Panc1 (cell line): Measurements from ENCODE around the gene IHH. TPM values are rescaled to one million over a fixed set of nuclear protein-coding genes. Genes with fewer than 3 reads are reported as not detected.
A peak's percentile ranks its signal among the peaks of the same experiment; 100 is the strongest.

ENCODE experiments used
- ATAC-seq: fragments of 200-7000 bp; cut with Tn5 transposase; 2 replicates; pipeline ENCODE4 v1.9.1; 2020; ENCODE audit warnings: mild to moderate bottlenecking, moderate library complexity
- Bru-seq: library from RNA; stranded (reverse); fragments of 400-500 nt; gene quantifications from one replicate; lab custom pipeline; 2021; lab: Mats Ljungman, UMichigan
- BruChase-seq, 2 experiments: library from RNA; stranded (reverse); fragments of 400-500 nt; gene quantifications; one replicate each; lab custom pipeline; 2021; lab: Mats Ljungman, UMichigan
- BruUV-seq: library from RNA; stranded (reverse); fragments of 400-500 nt; replicated peaks from 2 replicates; lab custom pipeline; 2021; lab: Mats Ljungman, UMichigan
- CTCF ChIA-PET: fragments of 300-600 bp; sonication (Branson Sonifier 250); formaldehyde crosslinking; loops from one replicate; lab custom pipeline; 2022; ENCODE audit warnings: antibody characterized with exemption; lab: Charles Lee
- POLR2A ChIA-PET: fragments of 300-600 bp; sonication (Branson Sonifier 250); formaldehyde crosslinking; loops from one replicate; lab custom pipeline; 2022; ENCODE audit warnings: antibody characterized with exemption; lab: Charles Lee
- DNase-seq: peaks from one replicate; pipeline ENCODE4 v3.0.0-alpha.2; 2010; ENCODE audit warnings: low read depth, low spot score
- H3K27ac ChIP-seq: 2 replicates; pipeline ENCODE4 v1.5.1; 2011; ENCODE audit warnings: mild to moderate bottlenecking, low read length, inconsistent platforms
- H3K27me3 ChIP-seq: fragments of 200-500 bp; sonication (Bioruptor generic); 2 replicates; pipeline ENCODE4 v1.6.0; 2014; ENCODE audit warnings: low read length, inconsistent platforms; ENCODE audit not compliant: control insufficient read depth, insufficient read depth
- H3K36me3 ChIP-seq: fragments of 200-500 bp; sonication (Bioruptor generic); 2 replicates; pipeline ENCODE4 v1.5.1; 2014; ENCODE audit warnings: inconsistent platforms, mild to moderate bottlenecking, low read length, moderate library complexity; ENCODE audit not compliant: control insufficient read depth, insufficient read depth
- H3K4me1 ChIP-seq: 2 replicates; pipeline ENCODE4 v1.5.1; 2011; ENCODE audit warnings: inconsistent platforms, mild to moderate bottlenecking, low read length, moderate library complexity; ENCODE audit not compliant: control insufficient read depth, insufficient read depth
- H3K4me3 ChIP-seq, 2 experiments: 2 replicates each; pipeline ENCODE4 v1.5.1; 2011 to 2012; ENCODE audit warnings: low read depth in 2 of 2, low read length in 2 of 2, mild to moderate bottlenecking in 2 of 2, inconsistent platforms in 1 of 2, moderate library complexity in 1 of 2
- H3K9me3 ChIP-seq: fragments of 200-500 bp; sonication (Bioruptor generic); 2 replicates; pipeline ENCODE4 v1.5.1; 2014; ENCODE audit warnings: low read depth, mild to moderate bottlenecking, inconsistent platforms, low read length, moderate library complexity; ENCODE audit not compliant: control insufficient read depth, insufficient read depth
- CTCF ChIP-seq: fragments of 450-650 bp; IDR thresholded peaks from 2 replicates; pipeline ENCODE4 v1.5.1; 2017; ENCODE audit warnings: mild to moderate bottlenecking
- POLR2AphosphoS5 ChIP-seq: IDR thresholded peaks from 2 replicates; pipeline ENCODE4 v1.6.1; 2012; ENCODE audit warnings: mild to moderate bottlenecking, low read depth, low read length, moderate library complexity
- REST ChIP-seq, 2 experiments: IDR thresholded peaks; 2 replicates each; pipeline ENCODE4 v1.6.1; 2011 to 2012; ENCODE audit warnings: low read depth in 2 of 2, control low read depth in 1 of 2, low read length in 1 of 2, mild to moderate bottlenecking in 1 of 2, moderate library complexity in 1 of 2; ENCODE audit not compliant: insufficient read depth in 1 of 2
- SIN3A ChIP-seq: IDR thresholded peaks from 2 replicates; pipeline ENCODE4 v1.6.1; 2012; ENCODE audit warnings: low read depth, mild to moderate bottlenecking, low read length, moderate library complexity, borderline replicate concordance; ENCODE audit not compliant: insufficient read depth
- TCF7L2 ChIP-seq: IDR thresholded peaks from 2 replicates; pipeline ENCODE4 v1.6.1; 2011; ENCODE audit warnings: mild to moderate bottlenecking, low read depth, low read length, inconsistent platforms
- in situ Hi-C: cut with HindIII; loops from 2 replicates; pipeline ENCODE4 v1.10.0; 2016; ENCODE audit warnings: low sequenced_read_pairs, low pct_unique_long_range_greater_than_20kb
- intact Hi-C: fragments of 100-400 bp; cut with micrococcal nuclease; formaldehyde crosslinking; loops from one replicate; pipeline ENCODE4 v1.10.0; 2022; ENCODE audit not compliant: unreplicated experiment
- long read RNA-seq: library from polyadenylated mRNA; unstranded; transcript quantifications from one replicate; pipeline ENCODE4 v2.0.0, GENCODE V29; 2021; ENCODE audit not compliant: unreplicated experiment
- polyA plus RNA-seq: library from polyadenylated mRNA; unstranded; fragments of >200 nt; gene quantifications from one replicate; pipeline ENCODE4 v1.2.1, GENCODE V29; 2012; ENCODE audit warnings: missing spikeins; ENCODE audit not compliant: insufficient read length
- total RNA-seq: library from RNA; stranded (reverse); gene quantifications from one replicate; pipeline ENCODE4 v1.2.1, GENCODE V29; 2021; ENCODE audit not compliant: unreplicated experiment

Gene IHH
- total RNA-seq (0.23 TPM), Bru-seq, nascent RNA (percentile 27 among the genes with signal in this experiment), BruChase-seq, experiment 1, labeled RNA remaining after a 2-hour chase (percentile 28 among the genes with signal in this experiment), BruChase-seq, experiment 2, labeled RNA remaining after a 6-hour chase (percentile 16 among the genes with signal in this experiment)
- 0.15 TPM for polyA plus RNA-seq
- long read RNA-seq: 0 reads

GRCh38 chr2:219060821-219061791, at the start of gene IHH:
Gene IHH (minus strand): TSS chr2:219060921. CDS start chr2:219060467, 454 bp downstream.
- TF ChIP-seq REST (IDR thresholded peaks at IDR 0.05; ENCODE audit: insufficient read depth in 1 of 2, low read depth in 2 of 2, low read length in 1 of 2) (no peak), CTCF (no peak), SIN3A (no peak), POLR2AphosphoS5 (no peak), TCF7L2 (no peak)
- peak; percentile 26; the same call in 1 of the 2 replicates for ATAC-seq
- in situ Hi-C loops: no loop called here
- CTCF ChIA-PET: interaction anchor here (0.5 to 1.5 kb wide), 3 partner anchors 31 to 281 kb away, joined by 4 to 9 read pairs (median 5); no protein-coding TSS in a partner anchor
- DNase-seq: no peak
- Histone ChIP-seq H3K36me3 (no peaks in the 10 kb centered on the region), H3K4me3 (peak within 1 kb of the TSS; percentile 18 to 37), H3K27ac (no peak within 1 kb of the TSS), H3K9me3 (no peaks in the 10 kb centered on the region), H3K27me3 (peaks cover 30% of the 10 kb centered on the region), H3K4me1 (peaks cover 21% of the 10 kb centered on the region)
- POLR2A ChIA-PET: no interaction called here
- BruUV-seq: no TSS peak
- intact Hi-C loops: no loop called here

GRCh38 chr2:219109471-219109870, 48.8 kb upstream of the IHH start:
- Histone ChIP-seq H3K9me3 (no peaks in the 10 kb centered on the region), H3K27me3 (no peaks in the 10 kb centered on the region), H3K36me3 (no peaks in the 10 kb centered on the region), H3K4me3 (no peak overlapping the region), H3K27ac (no peak overlapping the region), H3K4me1 (no peaks in the 10 kb centered on the region)
- ChIA-PET CTCF (no interaction called here), POLR2A (no interaction called here)
- intact Hi-C loops: no loop called here
- DNase-seq (no peak), ATAC-seq (no peak)
- in situ Hi-C loops: no loop called here
- BruUV-seq: no TSS peak
- TF ChIP-seq SIN3A (no peak), POLR2AphosphoS5 (no peak), REST (IDR thresholded peaks at IDR 0.05; ENCODE audit: insufficient read depth in 1 of 2, low read depth in 2 of 2, low read length in 1 of 2) (no peak), TCF7L2 (no peak)
